H1 (cell line): ENCODE results near the gene GSDME. TPM values are rescaled to one million over a fixed set of nuclear protein-coding genes. Genes with fewer than 3 reads are reported as not detected.

ENCODE experiments used
- CTCF ChIA-PET: fragments of 300-600 bp; sonication (Branson Sonifier 250); formaldehyde crosslinking; loops from one replicate; lab custom pipeline; 2021; ENCODE audit not compliant: partially characterized antibody; lab: Charles Lee
- POLR2A ChIA-PET: fragments of 300-600 bp; sonication (Branson Sonifier 250); formaldehyde crosslinking; loops from one replicate; lab custom pipeline; 2021; ENCODE audit warnings: inconsistent platforms; ENCODE audit not compliant: partially characterized antibody; lab: Charles Lee
- DNase-seq, 2 experiments: peaks; one replicate each; pipeline versions ENCODE4 v3.0.0 to v3.0.0-alpha.2; 2010 to 2022; ENCODE audit warnings: low spot score in 2 of 2, low read depth in 1 of 2, mixed read lengths in 1 of 2
- FAIRE-seq: peaks from 2 replicates; lab custom pipeline; 2011; peaks lifted over from hg19 to GRCh38; lab: Jason Lieb, UNC
- H2AFZ ChIP-seq: 2 replicates; pipeline ENCODE4 v1.8.1; 2012; ENCODE audit warnings: low read length, inconsistent platforms
- H2AK5ac ChIP-seq: 2 replicates; pipeline ENCODE4 v1.6.1; 2013; ENCODE audit warnings: low read depth, low read length
- H2BK120ac ChIP-seq: replicated peaks from 2 replicates; pipeline ENCODE3; 2013; ENCODE audit warnings: low read depth, low read length, inconsistent platforms
- H2BK12ac ChIP-seq: 2 replicates; pipeline ENCODE4 v1.6.1; 2013; ENCODE audit warnings: low read depth, low read length
- H2BK15ac ChIP-seq: 2 replicates; pipeline ENCODE4 v1.6.1; 2013; ENCODE audit warnings: low read length
- H2BK20ac ChIP-seq: 2 replicates; pipeline ENCODE4 v1.6.1; 2013; ENCODE audit warnings: low read length
- H2BK5ac ChIP-seq: 2 replicates; pipeline ENCODE4 v1.6.1; 2013; ENCODE audit warnings: low read depth, low read length
- H3K14ac ChIP-seq: 2 replicates; pipeline ENCODE4 v1.6.1; 2013; ENCODE audit warnings: inconsistent platforms; ENCODE audit not compliant: insufficient read length
- H3K18ac ChIP-seq: 2 replicates; pipeline ENCODE4 v1.6.1; 2013; ENCODE audit warnings: low read length; ENCODE audit errors: extremely low read depth
- H3K23ac ChIP-seq: 2 replicates; pipeline ENCODE4 v1.6.1; 2013; ENCODE audit warnings: inconsistent platforms; ENCODE audit not compliant: insufficient read length
- H3K23me2 ChIP-seq: 2 replicates; pipeline ENCODE4 v1.6.1; 2013; ENCODE audit warnings: low read depth, low read length
- H3K27ac ChIP-seq: 2 replicates; pipeline ENCODE4 v1.6.1; 2011; ENCODE audit warnings: low read depth, low read length, inconsistent platforms
- H3K27me3 ChIP-seq, 4 experiments: replicated peaks in 1 of 4; 1 replicate in 1 of 4; 2 replicates in 3 of 4; pipeline versions ENCODE4 v1.6.1 to v1.8.1; 2011 to 2013; ENCODE audit warnings: low read length in 3 of 4, mild to moderate bottlenecking in 3 of 4, inconsistent platforms in 2 of 4, mixed read lengths in 2 of 4, moderate library complexity in 1 of 4; ENCODE audit not compliant: control insufficient read depth in 3 of 4, insufficient read depth in 3 of 4; ENCODE audit errors: extremely low read depth in 1 of 4
- H3K36me3 ChIP-seq, 4 experiments: 2 replicates each; pipeline versions ENCODE4 v1.6.1 to v1.8.1; 2011 to 2013; ENCODE audit warnings: mild to moderate bottlenecking in 4 of 4, low read length in 3 of 4, moderate library complexity in 2 of 4, control low read depth in 1 of 4, inconsistent platforms in 1 of 4; ENCODE audit not compliant: insufficient read depth in 4 of 4, control insufficient read depth in 2 of 4
- H3K4ac ChIP-seq: replicated peaks from 2 replicates; pipeline ENCODE3; 2013; ENCODE audit warnings: low read length, low read depth, mixed read lengths, inconsistent platforms; ENCODE audit not compliant: insufficient read length
- H3K4me1 ChIP-seq, 4 experiments: replicated peaks in 1 of 4; 1 replicate in 1 of 4; 2 replicates in 3 of 4; pipeline versions ENCODE4 v1.6.1 to v1.8.1; 2011 to 2013; ENCODE audit warnings: low read length in 3 of 4, inconsistent platforms in 2 of 4, mixed read lengths in 1 of 4; ENCODE audit not compliant: insufficient read depth in 4 of 4, control insufficient read depth in 3 of 4
- H3K4me2 ChIP-seq, 2 experiments: 2 replicates each; pipeline versions ENCODE4 v1.6.1 to v1.8.1; 2011 to 2013; ENCODE audit warnings: low read depth in 2 of 2, low read length in 2 of 2, control low read depth in 1 of 2, inconsistent platforms in 1 of 2, mild to moderate bottlenecking in 1 of 2; ENCODE audit not compliant: insufficient read depth in 1 of 2
- H3K4me3 ChIP-seq, 4 experiments: fragments of 200-600, 300-600 bp in 1 of 4; sonication (generic), shearing (Covaris generic), sonication (Bioruptor Twin) in 1 of 4; 2 replicates each; pipeline versions ENCODE4 v1.5.1 to v1.8.1; 2011 to 2016; ENCODE audit warnings: low read length in 4 of 4, low read depth in 3 of 4, control low read depth in 2 of 4, inconsistent platforms in 2 of 4, mild to moderate bottlenecking in 2 of 4, mixed read lengths in 1 of 4, moderate library complexity in 1 of 4; ENCODE audit not compliant: insufficient read depth in 2 of 4; ENCODE audit errors: extremely low read depth in 1 of 4
- H3K56ac ChIP-seq: replicated peaks from 2 replicates; pipeline ENCODE3; 2013; ENCODE audit warnings: low read depth, mild to moderate bottlenecking, mixed read lengths, low read length, inconsistent platforms; ENCODE audit not compliant: insufficient read length
- H3K79me1 ChIP-seq: 2 replicates; pipeline ENCODE4 v1.6.1; 2013; ENCODE audit warnings: low read depth, low read length, control low read depth
- H3K79me2 ChIP-seq, 2 experiments: 2 replicates each; pipeline versions ENCODE4 v1.6.1 to v1.8.1; 2012 to 2013; ENCODE audit warnings: low read length in 2 of 2, mild to moderate bottlenecking in 2 of 2, inconsistent platforms in 1 of 2; ENCODE audit not compliant: insufficient read depth in 2 of 2, control insufficient read depth in 1 of 2
- H3K9ac ChIP-seq, 4 experiments: replicated peaks in 1 of 4; 1 replicate in 1 of 4; 2 replicates in 3 of 4; pipeline versions ENCODE4 v1.6.1 to v1.8.1; 2011 to 2013; ENCODE audit warnings: low read depth in 3 of 4, low read length in 3 of 4, control low read depth in 2 of 4, mild to moderate bottlenecking in 2 of 4, moderate library complexity in 2 of 4, inconsistent platforms in 1 of 4; ENCODE audit errors: extremely low read depth in 1 of 4
- H3K9me3 ChIP-seq, 2 experiments: 2 replicates each; pipeline versions ENCODE4 v1.6.1 to v1.8.1; 2012 to 2013; ENCODE audit warnings: mild to moderate bottlenecking in 2 of 2, moderate library complexity in 2 of 2, control low read depth in 1 of 2, inconsistent platforms in 1 of 2, low read depth in 1 of 2, low read length in 1 of 2, mixed read lengths in 1 of 2; ENCODE audit not compliant: insufficient read depth in 2 of 2
- H4K20me1 ChIP-seq, 2 experiments: replicated peaks in 1 of 2; 2 replicates each; pipeline versions ENCODE3 to v1.8.1; 2011 to 2013; ENCODE audit warnings: inconsistent platforms in 2 of 2, low read length in 2 of 2, mild to moderate bottlenecking in 1 of 2; ENCODE audit not compliant: insufficient read depth in 2 of 2, control insufficient read depth in 1 of 2
- H4K5ac ChIP-seq: 2 replicates; pipeline ENCODE4 v1.6.1; 2013; ENCODE audit warnings: low read length, low read depth, mixed read lengths, inconsistent platforms; ENCODE audit not compliant: insufficient read length
- H4K8ac ChIP-seq: 2 replicates; pipeline ENCODE4 v1.8.0; 2013; ENCODE audit warnings: mild to moderate bottlenecking, moderate library complexity, low read length, inconsistent platforms; ENCODE audit not compliant: insufficient read depth; ENCODE audit errors: extremely low read depth
- H4K91ac ChIP-seq: replicated peaks from 2 replicates; pipeline ENCODE3; 2013; ENCODE audit warnings: low read length, mixed read lengths, inconsistent platforms; ENCODE audit not compliant: insufficient read length
- WGBS, 2 experiments: shearing (Covaris generic) in 1 of 2; methylation state at CpG; one replicate each; pipeline versions ENCODE4 v1.1.6 to v1.1.7; 2013 to 2015; ENCODE audit warnings: low lambda C conversion rate in 2 of 2, mixed read lengths in 2 of 2, inconsistent platforms in 1 of 2, low coverage in 1 of 2, missing lambda C conversion rate in 1 of 2; ENCODE audit not compliant: insufficient replicate concordance in 2 of 2, insufficient coverage in 1 of 2, insufficient read length in 1 of 2; ENCODE audit errors: extremely low coverage in 1 of 2, missing lambda C conversion rate in 1 of 2; 5-methylcytosine and 5-hydroxymethylcytosine counted together
- polyA plus RNA-seq, 7 experiments: library from polyadenylated mRNA; depleted of rRNA in 3 of 7; stranded (reverse) in 5 of 7; unstranded in 2 of 7; fragments of >200 nt in 5 of 7; fragments of 200-250 nt in 2 of 7; gene quantifications; 1 replicate in 5 of 7; 2 replicates in 1 of 7; 4 replicates in 1 of 7; pipeline versions ENCODE4 v1.2.1 to v1.2.3, GENCODE V29; 2011 to 2013; ENCODE audit warnings: missing spikeins in 2 of 7, mixed read lengths in 2 of 7
- total RNA-seq: library from RNA; stranded (reverse); fragmentation: NEBNext Ultra II Directional; extraction: Animal tissue kit (Norgen Biotek cat#: 25700); gene quantifications from 2 replicates; pipeline ENCODE4 v1.2.1, GENCODE V29; 2021
- TF ChIP-seq, protein P1 (sequence below): fragments of 300-600 bp; sonication (generic); IDR thresholded peaks from 2 replicates; pipeline ENCODE4 v1.7.1; 2012; ENCODE audit warnings: low read length, moderate library complexity, mild to moderate bottlenecking, inconsistent platforms; ENCODE audit not compliant: insufficient replicate concordance

The GSDME gene
- total and polyA plus RNA-seq, 2 of the 8 experiments (the other 6 are each of a cell fraction or from before 2014, with no cell fraction given), result 5.4 to 7.6 TPM

DNA sequence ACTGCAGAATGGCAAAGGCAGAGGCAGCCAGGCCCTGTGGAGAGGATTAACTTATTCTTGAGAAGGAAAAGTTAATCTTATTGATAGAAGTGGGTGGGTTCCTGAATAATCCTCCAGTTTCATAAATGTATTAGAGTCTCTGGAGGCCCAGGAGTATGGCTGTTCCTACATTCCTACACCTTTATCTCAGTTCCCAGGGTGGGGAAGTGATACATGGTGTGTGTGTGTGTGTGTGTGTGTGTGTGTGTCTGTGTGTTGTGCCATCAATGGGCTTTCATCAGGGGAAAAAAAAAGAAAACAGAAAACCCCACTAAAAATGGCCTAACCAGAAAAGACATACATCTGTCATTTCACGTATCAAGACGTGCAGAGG, 22.0 kb upstream of the GSDME start:
- Histone ChIP-seq H3K4me2 (no peak overlapping the region), H3K79me1 (no peaks in the 10 kb centered on the region), H3K4ac (no peak overlapping the region), H3K36me3 (no peaks in the 10 kb centered on the region), H3K18ac (no peak overlapping the region), H3K27ac (no peak overlapping the region), H3K4me1 (no peaks in the 10 kb centered on the region), H2AFZ (no peak overlapping the region), H3K27me3 (no peaks in the 10 kb centered on the region), H2AK5ac (no peak overlapping the region), H3K79me2 (no peaks in the 10 kb centered on the region), H3K14ac (no peak overlapping the region), H4K8ac (no peak overlapping the region), H4K91ac (no peak overlapping the region), H2BK12ac (no peak overlapping the region), H3K4me3 (no peak overlapping the region), H2BK5ac (no peak overlapping the region), H2BK20ac (no peak overlapping the region), H3K9ac (no peak overlapping the region), H3K23ac (no peak overlapping the region), H4K20me1 (no peaks in the 10 kb centered on the region), H3K56ac (no peak overlapping the region), H2BK120ac (no peak overlapping the region), H2BK15ac (no peak overlapping the region), H4K5ac (no peak overlapping the region), H3K9me3 (peaks cover 6 to 9% of the 10 kb centered on the region in 2 experiments; a peak in 2 of 4 replicates), H3K23me2 (no peaks in the 10 kb centered on the region; the same call in 1 of the 2 replicates)
- DNase-seq (no peak), FAIRE-seq (no peak)
- WGBS, 2 experiments, result 86% methylated on average over 2 of the region's 2 CpGs; no CpG with 5 or more reads in 1 of the 2 experiments
- ChIA-PET POLR2A (no interaction called here), CTCF (no interaction called here)
- TF ChIP-seq, protein P1, sequence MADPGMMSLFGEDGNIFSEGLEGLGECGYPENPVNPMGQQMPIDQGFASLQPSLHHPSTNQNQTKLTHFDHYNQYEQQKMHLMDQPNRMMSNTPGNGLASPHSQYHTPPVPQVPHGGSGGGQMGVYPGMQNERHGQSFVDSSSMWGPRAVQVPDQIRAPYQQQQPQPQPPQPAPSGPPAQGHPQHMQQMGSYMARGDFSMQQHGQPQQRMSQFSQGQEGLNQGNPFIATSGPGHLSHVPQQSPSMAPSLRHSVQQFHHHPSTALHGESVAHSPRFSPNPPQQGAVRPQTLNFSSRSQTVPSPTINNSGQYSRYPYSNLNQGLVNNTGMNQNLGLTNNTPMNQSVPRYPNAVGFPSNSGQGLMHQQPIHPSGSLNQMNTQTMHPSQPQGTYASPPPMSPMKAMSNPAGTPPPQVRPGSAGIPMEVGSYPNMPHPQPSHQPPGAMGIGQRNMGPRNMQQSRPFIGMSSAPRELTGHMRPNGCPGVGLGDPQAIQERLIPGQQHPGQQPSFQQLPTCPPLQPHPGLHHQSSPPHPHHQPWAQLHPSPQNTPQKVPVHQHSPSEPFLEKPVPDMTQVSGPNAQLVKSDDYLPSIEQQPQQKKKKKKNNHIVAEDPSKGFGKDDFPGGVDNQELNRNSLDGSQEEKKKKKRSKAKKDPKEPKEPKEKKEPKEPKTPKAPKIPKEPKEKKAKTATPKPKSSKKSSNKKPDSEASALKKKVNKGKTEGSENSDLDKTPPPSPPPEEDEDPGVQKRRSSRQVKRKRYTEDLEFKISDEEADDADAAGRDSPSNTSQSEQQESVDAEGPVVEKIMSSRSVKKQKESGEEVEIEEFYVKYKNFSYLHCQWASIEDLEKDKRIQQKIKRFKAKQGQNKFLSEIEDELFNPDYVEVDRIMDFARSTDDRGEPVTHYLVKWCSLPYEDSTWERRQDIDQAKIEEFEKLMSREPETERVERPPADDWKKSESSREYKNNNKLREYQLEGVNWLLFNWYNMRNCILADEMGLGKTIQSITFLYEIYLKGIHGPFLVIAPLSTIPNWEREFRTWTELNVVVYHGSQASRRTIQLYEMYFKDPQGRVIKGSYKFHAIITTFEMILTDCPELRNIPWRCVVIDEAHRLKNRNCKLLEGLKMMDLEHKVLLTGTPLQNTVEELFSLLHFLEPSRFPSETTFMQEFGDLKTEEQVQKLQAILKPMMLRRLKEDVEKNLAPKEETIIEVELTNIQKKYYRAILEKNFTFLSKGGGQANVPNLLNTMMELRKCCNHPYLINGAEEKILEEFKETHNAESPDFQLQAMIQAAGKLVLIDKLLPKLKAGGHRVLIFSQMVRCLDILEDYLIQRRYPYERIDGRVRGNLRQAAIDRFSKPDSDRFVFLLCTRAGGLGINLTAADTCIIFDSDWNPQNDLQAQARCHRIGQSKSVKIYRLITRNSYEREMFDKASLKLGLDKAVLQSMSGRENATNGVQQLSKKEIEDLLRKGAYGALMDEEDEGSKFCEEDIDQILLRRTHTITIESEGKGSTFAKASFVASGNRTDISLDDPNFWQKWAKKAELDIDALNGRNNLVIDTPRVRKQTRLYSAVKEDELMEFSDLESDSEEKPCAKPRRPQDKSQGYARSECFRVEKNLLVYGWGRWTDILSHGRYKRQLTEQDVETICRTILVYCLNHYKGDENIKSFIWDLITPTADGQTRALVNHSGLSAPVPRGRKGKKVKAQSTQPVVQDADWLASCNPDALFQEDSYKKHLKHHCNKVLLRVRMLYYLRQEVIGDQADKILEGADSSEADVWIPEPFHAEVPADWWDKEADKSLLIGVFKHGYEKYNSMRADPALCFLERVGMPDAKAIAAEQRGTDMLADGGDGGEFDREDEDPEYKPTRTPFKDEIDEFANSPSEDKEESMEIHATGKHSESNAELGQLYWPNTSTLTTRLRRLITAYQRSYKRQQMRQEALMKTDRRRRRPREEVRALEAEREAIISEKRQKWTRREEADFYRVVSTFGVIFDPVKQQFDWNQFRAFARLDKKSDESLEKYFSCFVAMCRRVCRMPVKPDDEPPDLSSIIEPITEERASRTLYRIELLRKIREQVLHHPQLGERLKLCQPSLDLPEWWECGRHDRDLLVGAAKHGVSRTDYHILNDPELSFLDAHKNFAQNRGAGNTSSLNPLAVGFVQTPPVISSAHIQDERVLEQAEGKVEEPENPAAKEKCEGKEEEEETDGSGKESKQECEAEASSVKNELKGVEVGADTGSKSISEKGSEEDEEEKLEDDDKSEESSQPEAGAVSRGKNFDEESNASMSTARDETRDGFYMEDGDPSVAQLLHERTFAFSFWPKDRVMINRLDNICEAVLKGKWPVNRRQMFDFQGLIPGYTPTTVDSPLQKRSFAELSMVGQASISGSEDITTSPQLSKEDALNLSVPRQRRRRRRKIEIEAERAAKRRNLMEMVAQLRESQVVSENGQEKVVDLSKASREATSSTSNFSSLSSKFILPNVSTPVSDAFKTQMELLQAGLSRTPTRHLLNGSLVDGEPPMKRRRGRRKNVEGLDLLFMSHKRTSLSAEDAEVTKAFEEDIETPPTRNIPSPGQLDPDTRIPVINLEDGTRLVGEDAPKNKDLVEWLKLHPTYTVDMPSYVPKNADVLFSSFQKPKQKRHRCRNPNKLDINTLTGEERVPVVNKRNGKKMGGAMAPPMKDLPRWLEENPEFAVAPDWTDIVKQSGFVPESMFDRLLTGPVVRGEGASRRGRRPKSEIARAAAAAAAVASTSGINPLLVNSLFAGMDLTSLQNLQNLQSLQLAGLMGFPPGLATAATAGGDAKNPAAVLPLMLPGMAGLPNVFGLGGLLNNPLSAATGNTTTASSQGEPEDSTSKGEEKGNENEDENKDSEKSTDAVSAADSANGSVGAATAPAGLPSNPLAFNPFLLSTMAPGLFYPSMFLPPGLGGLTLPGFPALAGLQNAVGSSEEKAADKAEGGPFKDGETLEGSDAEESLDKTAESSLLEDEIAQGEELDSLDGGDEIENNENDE, result no peak
